Large intestine (tissue), 3 donors: ENCODE data around the gene EFNA2. TPM values are rescaled to one million over a fixed set of nuclear protein-coding genes. Genes with fewer than 3 reads are reported as not detected.
A peak's percentile ranks its signal among the peaks of the same experiment; 100 is the strongest.
"Not testable (repeated sequence)": the region's sequence is repeated elsewhere in the genome, so short reads cannot be mapped to it uniquely, and the experiment has no call there.

Experiments used
- DNase-seq, 2 donors: peaks; one replicate each; pipeline versions ENCODE4 v3.0.0 to v3.0.0-alpha.2; 2013
- H3K27ac ChIP-seq: one replicate; pipeline ENCODE4 v1.5.1; 2013; ENCODE audit warnings: low read length
- H3K27me3 ChIP-seq: 2 replicates; pipeline ENCODE4 v1.6.1; 2013; ENCODE audit warnings: low read length; ENCODE audit not compliant: control insufficient read depth, insufficient read depth
- H3K36me3 ChIP-seq: 2 replicates; pipeline ENCODE4 v1.6.1; 2013; ENCODE audit warnings: low read length; ENCODE audit not compliant: control insufficient read depth, insufficient read depth
- H3K4me1 ChIP-seq: one replicate; pipeline ENCODE4 v1.6.1; 2013; ENCODE audit warnings: low read length; ENCODE audit not compliant: control insufficient read depth, insufficient read depth
- H3K4me3 ChIP-seq: one replicate; pipeline ENCODE4 v1.5.1; 2013; ENCODE audit warnings: low read length
- H3K9me3 ChIP-seq: one replicate; pipeline ENCODE4 v1.6.1; 2013; ENCODE audit warnings: mild to moderate bottlenecking, low read depth, low read length, moderate library complexity; ENCODE audit not compliant: control insufficient read depth
- WGBS: methylation state at CpG from one replicate; pipeline ENCODE4 v1.1.5; 2013; ENCODE audit warnings: low lambda C conversion rate; ENCODE audit not compliant: insufficient coverage; 5-methylcytosine and 5-hydroxymethylcytosine counted together
- polyA plus RNA-seq: library from polyadenylated mRNA; unstranded; fragments of 120-200 nt; gene quantifications from one replicate; pipeline ENCODE4 v1.2.1, GENCODE V29; 2013

Gene EFNA2
- polyA plus RNA-seq, 1 donor: 25.6 TPM

- DNase-seq: no peak
- no peaks in the 10 kb centered on the region for H3K36me3 ChIP-seq
- H3K27ac ChIP-seq: no peak overlapping the region
- H3K9me3 ChIP-seq: no peaks in the 10 kb centered on the region
- H3K4me1 ChIP-seq: peaks cover 20% of the 10 kb centered on the region
- H3K4me3 ChIP-seq: no peak overlapping the region
- no CpG with 5 or more reads among the region's 32 CpGs for WGBS
- peaks cover 41% of the 10 kb centered on the region for H3K27me3 ChIP-seq
Measured at GRCh38 chr19:1313695-1314613, 28.3 kb downstream of the EFNA2 start.

GRCh38 chr19:1315470-1316166 is 29.9 kb downstream of the EFNA2 start:
- Histone ChIP-seq H3K36me3 (no peaks in the 10 kb centered on the region), H3K4me3 (no peak overlapping the region), H3K4me1 (peaks cover 23% of the 10 kb centered on the region), H3K27ac (no peak overlapping the region), H3K9me3 (no peaks in the 10 kb centered on the region), H3K27me3 (peaks cover 47% of the 10 kb centered on the region)
- no CpG with 5 or more reads among the region's 58 CpGs for WGBS
- peak; percentile 44 to 50 for DNase-seq

GRCh38 chr19:1316466-1316865 is 30.8 kb downstream of the EFNA2 start:
- Histone ChIP-seq H3K36me3 (no peaks in the 10 kb centered on the region), H3K9me3 (no peaks in the 10 kb centered on the region), H3K27ac (no peak overlapping the region), H3K4me3 (no peak overlapping the region), H3K27me3 (peaks cover 47% of the 10 kb centered on the region), H3K4me1 (peaks cover 23% of the 10 kb centered on the region)
- no CpG with 5 or more reads among the region's 13 CpGs for WGBS
- DNase-seq: no peak

GRCh38 chr19:1317274-1318003 is 31.8 kb downstream of the EFNA2 start:
- Histone ChIP-seq H3K4me3 (no peak overlapping the region), H3K27ac (no peak overlapping the region), H3K4me1 (peaks cover 23% of the 10 kb centered on the region), H3K27me3 (peaks cover 47% of the 10 kb centered on the region), H3K36me3 (no peaks in the 10 kb centered on the region), H3K9me3 (no peaks in the 10 kb centered on the region)
- WGBS: 92% methylated on average over 2 of the region's 17 CpGs
- no peak for DNase-seq

- Histone ChIP-seq H3K4me3 (no peak overlapping the region), H3K4me1 (peaks cover 16% of the 10 kb centered on the region), H3K36me3 (no peaks in the 10 kb centered on the region), H3K27ac (no peak overlapping the region), H3K27me3 (peaks cover 43% of the 10 kb centered on the region), H3K9me3 (no peaks in the 10 kb centered on the region)
- no peak for DNase-seq
- no CpG with 5 or more reads among the region's 46 CpGs for WGBS
Measured at GRCh38 chr19:1318678-1319471, 33.2 kb downstream of the EFNA2 start.

- H3K4me3 ChIP-seq, H3K9me3 ChIP-seq, H3K36me3 ChIP-seq, DNase-seq, H3K27ac ChIP-seq: not testable (repeated sequence)
- no CpG with 5 or more reads among the region's 3 CpGs for WGBS
- Histone ChIP-seq H3K27me3 (peaks cover 42% of the 10 kb centered on the region), H3K4me1 (peaks cover 18% of the 10 kb centered on the region)
Measured at GRCh38 chr19:1320282-1320650, 34.6 kb downstream of the EFNA2 start.

- no peak for DNase-seq
- Histone ChIP-seq H3K27me3 (peaks cover 31% of the 10 kb centered on the region), H3K4me3 (no peak overlapping the region), H3K36me3 (no peaks in the 10 kb centered on the region), H3K27ac (no peak overlapping the region), H3K4me1 (peaks cover 18% of the 10 kb centered on the region), H3K9me3 (peaks cover 5% of the 10 kb centered on the region)
- no CpG with 5 or more reads among the region's 9 CpGs for WGBS
Measured at GRCh38 chr19:1321539-1321938, 35.9 kb downstream of the EFNA2 start.

- Histone ChIP-seq H3K27me3 (peaks cover 24% of the 10 kb centered on the region), H3K27ac (no peak overlapping the region), H3K9me3 (peaks cover 5% of the 10 kb centered on the region), H3K36me3 (no peaks in the 10 kb centered on the region), H3K4me1 (peaks cover 18% of the 10 kb centered on the region), H3K4me3 (no peak overlapping the region)
- WGBS: 100% methylated on average over 1 of the region's 16 CpGs
- DNase-seq: no peak
Measured at GRCh38 chr19:1322198-1322981, 36.7 kb downstream of the EFNA2 start.

- peaks cover 5% of the 10 kb centered on the region for H3K9me3 ChIP-seq
- DNase-seq: no peak
- peaks cover 11% of the 10 kb centered on the region for H3K27me3 ChIP-seq
- peaks cover 12% of the 10 kb centered on the region for H3K4me1 ChIP-seq
- no peaks in the 10 kb centered on the region for H3K36me3 ChIP-seq
- H3K4me3 ChIP-seq: peak overlapping the region; percentile 46
- WGBS: no CpG with 5 or more reads among the region's 12 CpGs
- H3K27ac ChIP-seq: no peak overlapping the region
Measured at GRCh38 chr19:1324249-1324805, 38.7 kb downstream of the EFNA2 start.
